ENCODE data around the gene SPDYE2B. TPM values are rescaled to one million over a fixed set of nuclear protein-coding genes. Genes with fewer than 3 reads are reported as not detected.
"Not testable (repeated sequence)": the region's sequence is repeated elsewhere in the genome, so short reads cannot be mapped to it uniquely, and the experiment has no call there.

Gene SPDYE2B
- total RNA-seq, 3 donors from 2014 or later (not counting 1 experiment from before 2014, with no cell fraction given) = not detected

- ATAC-seq; H3K27ac Mint-ChIP-seq; H3K9me3 ChIP-seq (ENCODE audit: control insufficient read depth, insufficient read depth, low read length); DNase-seq; H3K36me3 Mint-ChIP-seq; H3K4me1 ChIP-seq (ENCODE audit: control insufficient read depth, insufficient read depth, low read length); intact Hi-C loops (cut with micrococcal nuclease); H3K4me3 Mint-ChIP-seq; H3K9me3 Mint-ChIP-seq; H3K27ac ChIP-seq (ENCODE audit: low read length); H3K4me3 ChIP-seq (ENCODE audit: low read length); H3K27me3 ChIP-seq (ENCODE audit: control insufficient read depth, insufficient read depth, low read length); H3K36me3 ChIP-seq (ENCODE audit: control insufficient read depth, insufficient read depth, low read length); H3K4me1 Mint-ChIP-seq: not testable (repeated sequence)
- no CpG with 5 or more reads among the region's 2 CpGs for WGBS (ENCODE audit: insufficient coverage)
- peaks cover 8 to 29% of the 10 kb centered on the region in 2 donors for H3K27me3 Mint-ChIP-seq (ENCODE audit: low read depth in 2 of 2)
Observed at GRCh38 chr7:102696009-102696408, 45.9 kb downstream of the SPDYE2B start.

- H3K27me3 ChIP-seq (ENCODE audit: control insufficient read depth, insufficient read depth, low read length); H3K4me3 ChIP-seq (ENCODE audit: low read length); H3K4me1 Mint-ChIP-seq; ATAC-seq; H3K27ac ChIP-seq (ENCODE audit: low read length); H3K4me1 ChIP-seq (ENCODE audit: control insufficient read depth, insufficient read depth, low read length); H3K9me3 Mint-ChIP-seq; DNase-seq; H3K27ac Mint-ChIP-seq; H3K4me3 Mint-ChIP-seq; intact Hi-C loops (cut with micrococcal nuclease); H3K36me3 ChIP-seq (ENCODE audit: control insufficient read depth, insufficient read depth, low read length); H3K36me3 Mint-ChIP-seq; H3K9me3 ChIP-seq (ENCODE audit: control insufficient read depth, insufficient read depth, low read length): not testable (repeated sequence)
- peaks cover 8 to 27% of the 10 kb centered on the region in 2 donors for H3K27me3 Mint-ChIP-seq (ENCODE audit: low read depth in 2 of 2)
- WGBS (ENCODE audit: insufficient coverage) = 78% methylated on average over 2 of the region's 5 CpGs
Observed at GRCh38 chr7:102697642-102698512, 47.8 kb downstream of the SPDYE2B start.

DNA sequence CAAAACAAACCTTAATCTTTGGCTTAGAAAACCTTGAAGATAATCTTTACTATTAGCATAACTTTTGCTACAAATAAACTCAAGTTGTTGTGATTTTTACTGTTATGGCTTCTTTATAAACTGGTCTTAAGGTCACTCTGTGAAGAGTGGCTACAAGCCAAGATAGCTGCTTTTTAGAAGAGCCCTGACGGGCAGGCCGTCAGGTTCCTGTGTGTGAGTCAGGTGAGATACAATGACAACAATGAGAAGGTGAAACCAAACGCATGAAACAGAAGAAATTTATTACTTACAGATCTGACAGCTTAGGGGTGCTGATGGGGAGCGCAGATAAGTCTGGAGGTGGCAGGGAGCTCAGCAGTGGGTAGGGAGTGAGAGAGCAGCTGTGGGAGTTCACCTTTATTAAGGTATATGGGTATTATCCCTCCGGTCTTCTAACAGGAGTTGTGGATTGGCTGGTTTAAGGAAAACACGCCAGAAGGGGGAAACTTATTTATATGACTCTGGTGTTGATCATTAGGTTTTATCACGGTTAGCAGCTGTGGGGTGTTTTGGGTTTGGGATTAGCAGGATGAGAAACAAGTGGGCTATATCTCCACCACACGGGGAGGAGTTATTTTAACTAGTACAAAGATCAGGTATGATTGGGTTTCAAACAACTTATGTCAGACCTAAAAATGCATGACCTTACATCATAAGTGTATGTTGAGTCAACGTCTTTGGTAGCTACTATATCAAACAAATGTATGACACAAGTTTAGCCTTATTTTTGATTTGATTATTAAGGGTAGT is 49.0 kb downstream of the SPDYE2B start:
- not testable (repeated sequence) for H3K4me1 Mint-ChIP-seq, H3K27ac Mint-ChIP-seq, ATAC-seq

More for the DNA sequence above, 49.0 kb downstream of the SPDYE2B start:
- H3K9me3 ChIP-seq (ENCODE audit: control insufficient read depth, insufficient read depth, low read length); intact Hi-C loops (cut with micrococcal nuclease); H3K4me3 ChIP-seq (ENCODE audit: low read length); H3K27me3 ChIP-seq (ENCODE audit: control insufficient read depth, insufficient read depth, low read length); H3K36me3 ChIP-seq (ENCODE audit: control insufficient read depth, insufficient read depth, low read length); DNase-seq; H3K4me1 ChIP-seq (ENCODE audit: control insufficient read depth, insufficient read depth, low read length); H3K9me3 Mint-ChIP-seq; H3K27ac ChIP-seq (ENCODE audit: low read length); H3K4me3 Mint-ChIP-seq; H3K36me3 Mint-ChIP-seq: not testable (repeated sequence)
- H3K27me3 Mint-ChIP-seq (ENCODE audit: low read depth in 2 of 2) = peaks cover 8 to 25% of the 10 kb centered on the region in 2 donors
- WGBS (ENCODE audit: insufficient coverage) = 82% methylated on average over 7 of the region's 9 CpGs

Other genes starting within 250 kb of the SPDYE2B start
- 10 to 100 TPM; 39.1 to 55.0 (median 41.3) TPM for gene ORAI2, start 216.7 kb upstream of the SPDYE2B start, total RNA-seq
- 1 to 10 TPM; 4.1 to 9.2 (median 9.1) TPM for gene ALKBH4, start 185.5 kb upstream of the SPDYE2B start, total RNA-seq
- gene LRWD1, start 185.3 kb upstream of the SPDYE2B start, total RNA-seq = 10 to 100 TPM; 20.0 to 24.1 (median 20.4) TPM
- gene POLR2J, start 171.4 kb upstream of the SPDYE2B start, total RNA-seq = 10 to 100 TPM; 35.3 to 44.5 (median 44.5) TPM
- gene RASA4B, start 132.5 kb upstream of the SPDYE2B start, total RNA-seq = 10 to 100 TPM in 2 of 3 donors, 1 to 10 TPM in 1; 2.4 to 14.3 (median 12.3) TPM
- gene UPK3BL2, start 106.6 kb upstream of the SPDYE2B start, total RNA-seq = 100 to 1,000 TPM in 1 of 3 donors, 10 to 100 TPM in 2; 56.5 to 100 (median 68.5) TPM
- gene SPDYE2, start 99.1 kb upstream of the SPDYE2B start, total RNA-seq = under 1 TPM in 2 of 3 donors, not detected in 1; 0.25 to 0.61 TPM
- gene POLR2J3, start 77.7 kb upstream of the SPDYE2B start, total RNA-seq = 100 to 1,000 TPM; 120 to 150 (median 131) TPM
- 10 to 100 TPM; 27.0 to 35.6 (median 28.5) TPM for gene RASA4, start 33.6 kb upstream of the SPDYE2B start, total RNA-seq
- 10 to 100 TPM; 73.3 to 83.5 (median 78.0) TPM for gene UPK3BL1, start 7.5 kb upstream of the SPDYE2B start, total RNA-seq
- gene POLR2J2, start 21.3 kb downstream of the SPDYE2B start, total RNA-seq = 10 to 100 TPM; 38.9 to 63.8 (median 49.4) TPM
- 1 to 10 TPM; 5.8 to 8.9 (median 5.9) TPM for gene FAM185A, start 98.7 kb downstream of the SPDYE2B start, total RNA-seq

All from natural killer cell (primary cell).